Endothelial cell of hepatic sinusoid (primary cell): ENCODE measurements around the gene CDO1.
"Not testable (repeated sequence)": the region's sequence is repeated elsewhere in the genome, so short reads cannot be mapped to it uniquely, and the experiment has no call there.

Source experiments
- in situ Hi-C: cut with HindIII; loops from 2 replicates; pipeline ENCODE4 v1.10.0; 2017; ENCODE audit warnings: low sequenced_read_pairs

The CDO1 gene

GRCh38 chr5:115831163-115831768 is 14.8 kb upstream of the CDO1 start:
- in situ Hi-C loops: no loop called here

- in situ Hi-C loops: no loop called here
Observed at GRCh38 chr5:115829913-115830312, 13.5 kb upstream of the CDO1 start.

- in situ Hi-C loops: no loop called here
Observed at GRCh38 chr5:115825948-115826347, 9.5 kb upstream of the CDO1 start.

GRCh38 chr5:115824983-115825382 is 8.5 kb upstream of the CDO1 start:
- in situ Hi-C loops: not testable (repeated sequence)

- in situ Hi-C loops: no loop called here
Observed at GRCh38 chr5:115820846-115821245, 4.4 kb upstream of the CDO1 start.

- in situ Hi-C loops: no loop called here
Observed at GRCh38 chr5:115818821-115819220, 2.4 kb upstream of the CDO1 start.

- in situ Hi-C loops: no loop called here
Observed at GRCh38 chr5:115817386-115817785, 927 bp upstream of the CDO1 start.

GRCh38 chr5:115815693-115816225 is 700 bp downstream of the CDO1 start:
- in situ Hi-C loops: no loop called here

- in situ Hi-C loops: no loop called here
Observed at GRCh38 chr5:115815006-115815692, 1.3 kb downstream of the CDO1 start.

- in situ Hi-C loops: no loop called here
Observed at GRCh38 chr5:115813719-115814118, 2.7 kb downstream of the CDO1 start.

GRCh38 chr5:115812372-115812771 is 4.1 kb downstream of the CDO1 start:
- in situ Hi-C loops: no loop called here

GRCh38 chr5:115811406-115811805 is 5.1 kb downstream of the CDO1 start:
- in situ Hi-C loops: no loop called here

GRCh38 chr5:115810761-115811160 is 5.7 kb downstream of the CDO1 start:
- in situ Hi-C loops: no loop called here

- in situ Hi-C loops: no loop called here
Observed at GRCh38 chr5:115809946-115810345, 6.5 kb downstream of the CDO1 start.

GRCh38 chr5:115808066-115808465 is 8.4 kb downstream of the CDO1 start:
- in situ Hi-C loops: not testable (repeated sequence)

GRCh38 chr5:115807654-115808052 is 8.8 kb downstream of the CDO1 start:
- in situ Hi-C loops: no loop called here

- in situ Hi-C loops: no loop called here
Observed at GRCh38 chr5:115806986-115807653, 9.3 kb downstream of the CDO1 start.

- in situ Hi-C loops: no loop called here
Observed at GRCh38 chr5:115801984-115802383, 14.5 kb downstream of the CDO1 start.

GRCh38 chr5:115801152-115801551 is 15.3 kb downstream of the CDO1 start:
- in situ Hi-C loops: no loop called here

- in situ Hi-C loops: no loop called here
Observed at GRCh38 chr5:115800108-115800507, 16.4 kb downstream of the CDO1 start.

GRCh38 chr5:115798252-115798651 is 18.2 kb downstream of the CDO1 start:
- in situ Hi-C loops: no loop called here

GRCh38 chr5:115796656-115797055 is 19.8 kb downstream of the CDO1 start:
- in situ Hi-C loops: no loop called here
